GM19463 (cell line): Measurements from ENCODE around the gene GPR142.

ENCODE experiments used
- ATAC-seq: cut with Tn5 transposase; IDR thresholded peaks from one replicate; pipeline ENCODE4 v1.9.1; 2021; ENCODE audit warnings: mild to moderate bottlenecking, moderate library complexity; ENCODE audit not compliant: unreplicated experiment

GPR142 gene, protein sequence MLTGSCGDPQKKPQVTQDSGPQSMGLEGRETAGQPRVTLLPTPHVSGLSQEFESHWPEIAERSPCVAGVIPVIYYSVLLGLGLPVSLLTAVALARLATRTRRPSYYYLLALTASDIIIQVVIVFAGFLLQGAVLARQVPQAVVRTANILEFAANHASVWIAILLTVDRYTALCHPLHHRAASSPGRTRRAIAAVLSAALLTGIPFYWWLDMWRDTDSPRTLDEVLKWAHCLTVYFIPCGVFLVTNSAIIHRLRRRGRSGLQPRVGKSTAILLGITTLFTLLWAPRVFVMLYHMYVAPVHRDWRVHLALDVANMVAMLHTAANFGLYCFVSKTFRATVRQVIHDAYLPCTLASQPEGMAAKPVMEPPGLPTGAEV

DNA sequence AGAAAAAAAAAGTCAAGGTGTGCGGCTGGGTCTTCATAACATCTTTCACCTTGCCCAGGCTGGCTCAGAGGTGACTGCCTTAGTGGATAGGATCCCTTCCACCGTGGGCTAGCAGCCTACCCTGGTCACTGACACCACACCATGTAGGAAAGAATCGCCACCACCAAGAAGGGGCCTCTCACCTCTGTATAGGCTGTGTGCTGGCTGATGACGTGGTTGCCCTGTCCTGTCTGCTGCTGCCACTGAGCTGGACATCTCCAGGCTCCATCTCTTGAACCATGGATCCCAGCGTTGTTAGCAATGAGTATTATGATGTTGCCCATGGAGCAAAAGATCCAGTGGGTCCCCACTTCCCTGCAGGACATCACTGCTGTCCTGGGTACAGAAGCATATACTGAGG is at the start of gene GPR142:
TSS of gene GPR142 (plus strand) at position 301 of the 400 bp plus-strand sequence. CDS start 2,035 bp downstream, outside the sequence.
- no peak for ATAC-seq

DNA sequence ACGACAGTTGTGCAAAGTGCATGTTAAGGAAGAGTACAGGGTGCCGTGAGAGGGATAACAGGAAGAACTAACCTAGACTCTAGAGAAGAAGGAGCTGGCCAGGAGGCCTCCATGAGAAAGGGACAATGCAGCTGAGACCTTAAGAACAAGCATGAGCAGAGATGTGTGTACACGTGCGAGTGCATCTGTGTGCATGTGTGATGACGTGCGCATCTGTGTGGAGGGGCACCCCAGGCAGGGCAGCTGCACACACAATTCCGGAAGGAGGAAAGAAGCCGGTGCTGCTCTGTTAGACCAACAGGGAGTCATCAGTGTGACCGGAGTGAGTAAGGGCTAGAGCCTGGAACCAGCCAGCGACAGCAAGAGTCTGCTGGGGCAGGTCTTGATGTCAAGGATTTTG is 48.9 kb upstream of the GPR142 start:
- ATAC-seq: no peak

DNA sequence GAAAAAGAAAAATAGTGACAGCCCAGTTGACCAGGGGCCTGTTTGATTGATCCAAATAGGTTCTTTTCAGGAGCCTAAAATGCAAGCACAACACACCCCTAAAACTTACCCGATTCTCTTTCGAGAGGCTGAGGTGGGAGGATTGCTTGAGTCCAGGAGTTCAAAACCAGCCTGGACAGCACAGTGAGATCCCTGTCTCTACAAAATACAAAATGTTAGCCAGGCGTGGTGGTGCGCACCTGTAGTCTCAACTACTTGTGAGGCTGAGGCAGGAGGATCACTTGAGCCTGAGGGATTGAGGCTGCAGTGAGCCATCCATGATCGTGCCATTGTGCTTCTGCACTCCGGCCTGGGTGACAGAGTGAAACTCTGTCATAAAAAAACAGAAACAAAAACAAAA is 42.8 kb upstream of the GPR142 start:
- no peak for ATAC-seq

DNA sequence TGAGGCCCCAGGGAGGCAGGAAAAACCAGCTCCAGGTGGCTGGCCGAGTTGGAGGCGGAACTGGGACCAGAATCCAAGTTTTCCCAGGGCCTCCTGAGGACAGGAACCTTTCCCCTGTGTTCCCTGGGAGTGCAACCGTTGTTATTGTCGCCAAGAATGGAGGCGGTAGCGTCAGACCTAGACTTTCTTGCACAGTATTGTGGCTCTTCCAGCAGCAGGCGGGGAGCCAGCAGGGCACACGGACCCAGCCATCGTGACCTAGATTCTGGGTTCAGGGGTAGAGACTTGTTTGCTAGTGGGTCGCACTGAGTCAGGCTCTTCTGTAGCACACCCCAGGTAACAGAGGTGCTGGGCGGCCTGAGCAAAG is 41.9 kb upstream of the GPR142 start:
- ATAC-seq: no peak

DNA sequence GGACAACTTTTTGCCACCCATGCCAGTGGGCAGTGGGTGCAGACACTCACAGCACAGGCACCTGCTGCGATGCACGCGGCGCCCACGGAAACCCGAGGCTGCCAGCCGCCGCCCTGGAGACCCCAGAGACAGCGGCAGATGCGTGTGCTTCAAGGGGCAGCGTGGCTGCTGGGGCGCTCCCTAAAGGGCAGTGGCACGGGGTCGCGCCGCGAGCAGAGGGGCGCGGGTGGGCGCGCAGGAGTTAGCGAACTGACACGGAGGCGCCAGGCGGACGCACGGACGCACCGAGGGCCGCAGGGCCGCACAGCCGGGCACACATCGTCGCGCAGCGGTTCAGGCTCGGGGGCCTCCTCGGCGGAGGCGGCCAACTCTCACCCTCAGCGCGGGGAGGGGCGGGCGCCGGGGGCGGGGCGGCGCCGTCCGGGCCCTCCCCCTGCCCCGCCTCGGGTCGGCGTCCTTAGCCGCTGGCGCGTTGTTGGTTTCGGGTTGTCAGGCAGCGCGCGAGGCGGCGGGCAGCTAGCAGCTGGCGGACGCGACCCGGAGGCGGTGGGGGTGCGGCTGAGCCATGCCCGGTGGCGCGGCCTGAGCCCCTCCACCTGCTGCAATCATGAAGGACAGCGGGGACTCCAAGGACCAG is 41.4 kb upstream of the GPR142 start, which contains the start of gene KIF19:
TSS of gene KIF19 (plus strand) at position 484 of the 637 bp plus-strand sequence. CDS start at position 608, 124 bp downstream.
- peak; percentile 88 for ATAC-seq

DNA sequence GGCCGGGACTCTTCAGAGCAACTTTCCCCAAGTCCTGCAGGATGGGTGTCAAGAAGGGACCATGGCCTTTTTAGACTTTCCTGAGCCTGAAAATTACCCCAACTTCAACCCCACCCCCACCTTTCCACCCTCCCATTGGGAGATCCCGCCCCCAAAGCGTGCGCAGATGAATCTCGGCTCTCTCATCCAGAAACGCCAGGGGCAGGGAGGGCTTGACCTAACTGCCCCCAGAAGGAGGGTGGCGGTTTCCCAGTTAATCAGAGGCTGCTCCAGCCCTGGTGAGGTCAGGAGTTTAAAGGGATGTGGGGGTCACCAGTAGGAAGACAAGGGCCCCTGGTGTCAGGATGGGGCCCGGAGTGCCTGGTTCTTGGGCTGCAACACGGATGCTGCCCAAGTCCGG is 40.8 kb upstream of the GPR142 start:
- ATAC-seq: no peak

DNA sequence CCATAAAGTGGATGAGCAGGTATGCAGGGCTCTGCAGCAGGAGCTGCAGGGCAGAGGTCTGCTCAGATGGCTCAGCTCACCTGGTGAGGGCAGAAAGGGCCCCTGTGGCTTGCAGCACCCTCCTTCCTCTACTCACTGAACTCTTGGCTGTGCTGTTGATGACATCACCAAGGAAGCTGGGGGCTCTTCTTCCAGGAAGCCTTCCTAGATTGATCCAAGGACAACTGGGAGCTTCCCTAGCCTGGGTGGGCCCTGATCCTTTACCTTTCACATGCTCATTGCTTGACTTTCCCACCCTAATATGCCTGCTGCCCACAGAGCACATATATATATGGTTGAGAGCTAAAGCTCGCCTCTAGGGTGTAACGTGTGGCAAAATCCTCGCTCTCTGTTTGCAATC is 38.8 kb upstream of the GPR142 start:
- no peak for ATAC-seq

DNA sequence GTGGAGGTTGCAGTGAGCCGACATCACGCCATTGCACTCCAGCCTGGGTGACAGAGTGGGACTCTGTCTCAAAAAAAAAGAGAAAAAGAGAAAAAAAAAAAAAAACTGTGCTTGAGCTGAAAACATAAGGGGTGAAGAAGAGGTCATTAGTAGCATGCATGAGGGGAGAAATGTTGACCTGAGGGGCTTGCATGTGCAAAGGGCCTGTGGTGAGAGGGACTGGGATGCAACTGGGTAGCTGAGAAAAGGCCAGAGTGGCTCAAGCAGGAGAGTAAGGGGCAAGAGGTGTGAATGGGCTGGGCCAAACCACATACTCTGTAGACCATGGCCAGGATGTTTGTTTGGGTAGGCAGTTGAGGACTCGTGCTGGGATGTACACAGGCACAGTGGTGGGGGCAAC is 37.9 kb upstream of the GPR142 start:
- ATAC-seq: no peak

DNA sequence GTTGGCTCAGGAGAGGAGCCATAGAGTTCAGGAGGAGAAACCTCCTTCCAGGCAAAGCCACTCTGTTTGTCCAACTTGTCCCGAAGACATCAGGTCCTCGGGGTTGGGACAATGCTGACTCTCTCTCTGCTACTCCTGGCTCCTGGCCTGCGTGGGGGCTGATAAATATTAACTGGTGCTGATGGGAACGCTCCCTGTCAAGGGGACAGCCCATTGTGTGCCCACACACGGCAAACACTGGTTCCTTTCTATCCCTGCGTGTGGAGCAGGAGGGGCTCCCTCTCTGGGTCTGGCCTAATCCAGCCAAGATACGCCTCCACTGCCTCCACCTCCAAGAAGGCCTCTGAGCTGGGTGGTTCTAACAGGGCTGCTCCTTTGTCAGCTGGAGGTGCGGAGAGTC is 36.9 kb upstream of the GPR142 start:
- ATAC-seq: no peak

DNA sequence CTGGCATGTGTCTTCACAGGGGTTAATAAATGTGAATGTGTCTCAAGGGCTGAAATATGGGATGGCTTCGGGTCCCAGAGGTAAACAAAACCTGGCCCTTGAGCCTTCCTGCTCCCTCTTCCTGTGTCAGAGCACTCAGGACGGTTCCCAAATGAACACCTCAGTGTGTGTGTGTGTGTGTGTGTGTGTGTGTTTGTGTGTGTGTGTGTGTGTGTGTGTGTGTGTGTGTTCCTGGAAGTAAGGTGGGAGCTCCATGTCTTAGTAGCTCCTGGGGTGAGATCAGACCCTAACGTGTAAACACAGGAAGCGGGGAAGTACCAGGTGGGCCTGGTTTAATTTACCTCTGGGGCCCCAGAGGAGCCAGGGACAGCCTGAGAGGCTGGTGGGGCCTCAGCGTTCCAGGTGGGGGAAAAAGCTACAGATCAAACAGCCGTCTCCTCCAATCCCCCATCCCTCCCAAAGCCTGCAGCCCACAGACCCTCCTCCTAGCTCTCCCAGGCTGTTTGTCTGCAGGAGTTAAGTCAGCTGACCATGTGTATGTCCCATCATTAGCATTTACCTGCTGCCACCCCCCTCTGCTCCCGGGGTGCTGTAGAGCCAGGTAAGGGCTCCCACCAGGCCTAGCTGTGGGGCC is 35.2 kb upstream of the GPR142 start:
- ATAC-seq: no peak

DNA sequence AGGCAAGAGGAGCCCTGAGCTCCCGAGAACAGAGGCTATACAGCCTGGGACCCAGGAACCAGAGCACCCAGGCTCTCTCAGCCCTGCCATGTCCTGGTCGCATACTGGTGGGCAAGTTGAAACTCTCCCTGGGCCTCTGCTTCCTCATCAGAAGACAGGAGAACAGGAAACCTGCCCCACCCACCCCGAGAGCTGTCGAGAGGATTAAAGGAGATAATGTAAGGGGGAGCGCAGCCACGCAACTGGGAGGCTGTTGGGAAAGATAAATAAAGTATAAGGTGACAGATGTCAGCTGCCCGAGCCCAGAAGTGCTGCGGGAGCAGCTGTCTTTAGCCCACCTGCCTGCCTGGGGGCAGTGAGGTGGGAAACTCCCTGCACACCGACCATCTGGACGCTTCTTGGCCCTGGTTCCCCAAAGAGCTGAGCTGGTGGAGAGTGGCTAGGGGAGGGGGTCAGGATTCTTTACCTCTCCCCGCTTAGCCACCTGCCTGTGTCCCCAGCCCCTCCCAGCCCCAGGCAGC is 34.5 kb upstream of the GPR142 start:
- ATAC-seq: no peak

DNA sequence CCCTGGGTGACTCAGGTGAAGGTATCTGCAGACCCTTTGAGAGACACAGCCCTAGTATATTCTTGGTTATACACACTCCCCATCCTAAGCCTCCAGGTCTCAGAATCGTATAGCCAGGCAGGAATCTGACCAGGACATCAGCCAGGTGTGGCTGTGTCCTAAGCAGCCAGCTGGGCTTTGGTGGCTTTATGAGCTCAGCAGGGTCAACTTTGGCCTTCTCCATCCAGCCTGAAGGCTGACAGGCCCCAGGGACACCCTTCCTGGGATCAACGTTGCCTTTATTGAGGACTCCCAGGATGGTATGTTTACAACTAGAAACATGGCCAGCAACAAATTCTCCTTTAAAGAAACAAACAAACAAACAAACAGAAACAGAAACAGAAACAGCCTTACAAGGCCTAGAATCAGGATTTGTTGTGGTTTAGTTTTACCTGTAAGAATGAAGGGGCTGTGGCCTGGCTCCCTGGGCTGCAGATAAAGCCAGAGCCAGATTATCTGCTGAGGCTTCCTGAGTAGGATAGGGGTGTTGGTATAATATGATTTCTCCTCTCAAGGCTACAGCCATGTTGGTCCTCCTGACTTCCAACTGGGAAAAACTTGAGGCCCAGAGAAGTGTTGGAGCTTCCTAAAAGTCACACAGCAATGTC is 32.8 kb upstream of the GPR142 start:
- ATAC-seq: no peak

DNA sequence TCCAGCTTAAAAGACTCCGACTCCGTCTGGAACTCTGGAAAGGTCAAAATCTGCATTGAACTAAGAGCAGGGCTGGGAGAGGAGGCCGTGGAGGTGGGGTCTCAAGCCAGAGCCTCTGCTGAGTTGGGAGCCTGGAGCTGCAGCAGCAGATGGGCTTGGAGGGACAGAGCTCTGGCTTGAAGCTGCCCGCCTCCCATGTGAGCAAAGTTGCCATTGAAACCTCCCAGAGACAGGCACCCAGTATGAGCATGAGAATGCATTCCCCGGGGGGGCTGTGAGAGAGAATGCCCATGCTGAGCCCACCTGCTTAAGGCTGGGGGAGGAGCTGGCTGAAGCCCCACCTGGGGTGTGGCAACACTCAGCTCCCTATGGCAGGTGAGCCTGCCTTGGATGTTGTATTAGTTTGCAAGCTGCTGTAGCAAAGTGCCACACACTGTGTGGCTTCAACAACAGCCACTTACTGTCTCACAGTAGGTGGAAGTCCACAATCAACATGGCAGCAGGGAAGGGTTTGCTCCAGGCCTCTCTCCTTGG is 31.7 kb upstream of the GPR142 start:
- ATAC-seq: no peak

DNA sequence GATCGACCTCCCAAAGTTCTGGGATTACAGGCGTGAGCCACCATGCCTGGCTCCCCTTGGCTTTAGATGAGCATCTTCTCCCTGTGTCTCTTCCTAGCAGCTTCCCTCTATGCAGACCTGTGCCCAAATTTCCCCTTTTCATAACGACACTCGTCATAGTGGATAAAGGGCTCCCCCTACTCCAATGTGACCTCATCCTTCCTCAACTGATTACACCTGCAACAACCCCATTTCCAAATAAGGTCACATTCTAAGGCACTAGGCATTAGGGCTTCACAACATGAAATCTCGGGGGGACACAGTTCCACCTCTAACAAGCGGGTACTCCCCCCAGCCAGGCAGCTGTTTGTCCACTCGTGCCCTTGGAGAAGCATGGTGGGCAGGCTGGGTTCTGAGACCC is 31.0 kb upstream of the GPR142 start:
- no peak for ATAC-seq

DNA sequence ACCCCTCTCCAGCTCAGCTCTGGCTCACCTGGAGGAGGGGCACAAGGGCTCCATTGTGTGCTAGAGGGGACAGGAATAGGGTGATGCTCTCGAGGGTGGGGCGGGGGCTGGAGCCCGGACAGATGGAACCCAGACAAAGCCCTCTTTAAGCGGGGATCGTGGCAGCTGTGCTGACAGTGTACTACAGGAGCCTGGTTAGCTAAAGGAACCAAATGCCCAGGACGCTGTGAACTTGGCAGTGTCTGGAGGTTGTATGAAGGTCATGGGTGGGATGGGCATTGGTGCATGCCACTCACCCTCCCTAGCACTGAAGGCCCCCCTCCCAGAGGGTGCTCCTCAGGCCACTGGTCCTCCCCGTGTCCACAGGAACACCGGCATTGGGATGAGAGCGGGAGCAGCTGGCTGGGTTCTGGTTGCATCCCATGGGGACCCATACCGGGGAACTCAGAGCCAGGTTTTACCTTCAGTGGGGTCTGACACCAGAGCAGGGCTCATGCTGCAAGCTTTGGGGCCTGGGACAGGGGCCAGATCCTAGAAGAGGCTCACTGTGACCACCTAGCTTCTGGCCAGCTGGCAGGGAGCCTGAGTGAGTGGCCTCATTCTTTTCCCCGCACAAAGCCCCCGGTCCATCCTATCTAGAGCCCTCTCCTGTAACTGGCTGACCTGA is 29.3 kb upstream of the GPR142 start:
- no peak for ATAC-seq

DNA sequence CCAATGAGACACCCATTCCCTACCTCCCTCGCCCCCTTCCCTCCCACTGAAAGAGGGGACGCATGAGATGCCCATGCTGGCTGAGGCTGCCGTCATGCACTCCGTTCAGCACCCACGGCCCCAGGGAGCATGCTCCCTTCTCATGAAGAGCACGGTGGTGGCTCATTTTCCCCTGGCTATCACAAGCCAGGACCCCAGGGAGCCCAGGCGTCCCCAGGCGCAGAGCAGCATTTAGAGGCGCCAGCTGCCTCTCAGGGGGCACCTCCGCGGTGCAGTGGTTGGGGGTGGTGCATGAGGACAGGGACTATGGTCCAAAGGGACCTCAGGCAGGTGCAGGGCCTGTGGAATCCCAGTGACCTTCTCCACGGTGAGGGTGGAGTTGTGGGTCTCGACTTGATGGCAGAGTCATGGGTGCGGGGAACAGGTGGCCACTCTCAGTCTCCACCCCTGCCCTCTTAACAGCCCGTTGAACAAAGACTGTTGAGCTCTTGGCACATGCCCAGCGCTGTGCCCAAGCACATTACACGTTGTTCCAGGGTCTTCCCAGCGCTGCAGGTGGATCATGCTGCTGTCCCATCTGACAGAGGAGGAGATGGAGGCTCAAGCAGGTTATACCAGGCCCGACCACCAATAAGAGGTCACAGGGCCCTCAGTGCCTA is 27.6 kb upstream of the GPR142 start:
- ATAC-seq: no peak

DNA sequence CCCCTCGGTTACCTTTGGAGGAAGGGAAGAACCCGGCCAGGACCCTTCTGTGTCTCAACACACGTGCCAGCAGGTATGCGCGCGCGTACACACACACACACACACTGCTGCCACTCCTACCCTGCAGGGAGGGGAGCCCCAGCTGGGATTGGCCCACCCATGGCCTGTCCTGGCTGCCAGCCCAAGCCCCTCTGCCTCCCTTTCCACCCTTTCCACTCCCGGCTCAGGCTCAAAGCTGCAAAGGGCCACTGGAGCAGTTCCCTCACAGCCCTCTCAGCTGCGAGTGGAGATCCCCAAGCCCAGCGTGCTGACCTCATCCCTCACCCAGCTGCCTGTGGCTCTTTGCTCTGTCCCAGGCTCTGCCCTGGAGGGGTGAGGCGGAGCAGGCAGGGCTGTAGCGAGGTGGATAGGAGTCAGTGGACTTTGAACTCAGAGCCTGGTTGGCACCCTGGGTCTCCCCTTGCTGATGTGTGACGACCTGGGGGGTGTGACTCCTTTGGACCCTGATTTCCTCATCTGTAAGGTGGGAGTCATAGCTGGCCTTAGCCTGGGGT is 26.8 kb upstream of the GPR142 start:
- no peak for ATAC-seq

DNA sequence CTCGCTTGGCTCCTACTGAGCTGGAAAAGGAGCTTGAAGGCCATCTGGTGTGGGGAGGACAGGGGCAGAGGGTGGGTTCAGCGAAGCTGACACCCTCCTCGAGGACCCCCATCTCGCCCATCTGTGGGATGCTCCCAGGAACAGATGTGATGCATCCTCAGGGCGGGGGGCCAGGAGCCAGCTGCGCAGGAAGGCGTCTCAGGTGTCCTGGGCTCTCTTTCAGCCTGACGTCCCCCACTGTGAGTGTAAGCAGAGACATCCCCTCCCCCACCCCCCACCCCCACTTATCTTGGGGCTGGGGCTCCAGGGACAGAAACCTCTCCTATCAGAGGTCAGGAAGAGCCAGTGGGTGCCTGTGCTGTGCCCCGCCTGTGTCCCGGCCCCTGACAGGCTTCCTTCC is 25.1 kb upstream of the GPR142 start:
- no peak for ATAC-seq

DNA sequence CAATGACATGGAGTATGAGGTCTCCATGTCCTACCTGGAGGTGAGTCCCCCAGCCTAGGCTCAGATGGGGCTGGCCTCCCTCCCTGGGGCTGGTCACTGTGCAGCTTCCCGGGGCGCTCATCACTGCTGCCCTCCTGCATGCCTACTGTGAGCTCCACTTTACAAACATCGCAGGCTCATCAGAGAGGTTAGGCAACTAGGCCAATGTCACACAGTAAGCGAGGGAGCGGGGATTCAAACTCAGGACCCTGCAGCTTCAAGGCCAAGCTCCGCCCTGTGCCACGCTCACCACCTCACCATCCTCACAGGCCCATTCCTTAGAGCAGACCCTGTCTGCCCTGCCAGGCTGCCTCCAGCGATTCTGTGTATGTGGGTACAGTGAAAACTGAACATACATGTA is 24.2 kb upstream of the GPR142 start:
- ATAC-seq: no peak
